Progenitor cell of endocrine pancreas (in vitro differentiated cells): ENCODE data around the gene TES. TPM values are rescaled to one million over a fixed set of nuclear protein-coding genes. Genes with fewer than 3 reads are reported as not detected.

ENCODE experiments used
- DNase-seq: peaks from one replicate; pipeline ENCODE4 v3.0.0; 2021; ENCODE audit warnings: low spot score; ENCODE audit not compliant: unreplicated experiment
- H3K27ac Mint-ChIP-seq: 2 replicates; pipeline ENCODE4 v1.8.0; 2021; ENCODE audit warnings: mild to moderate bottlenecking, moderate library complexity, mixed read lengths
- H3K27me3 Mint-ChIP-seq: 2 replicates; pipeline ENCODE4 v1.8.0; 2021; ENCODE audit warnings: mixed read lengths
- H3K36me3 Mint-ChIP-seq: 2 replicates; pipeline ENCODE4 v1.8.0; 2022; ENCODE audit warnings: mixed read lengths; ENCODE audit not compliant: insufficient read depth
- H3K4me1 Mint-ChIP-seq: 2 replicates; pipeline ENCODE4 v1.8.0; 2021; ENCODE audit warnings: low read depth, mixed read lengths
- H3K4me3 Mint-ChIP-seq: 2 replicates; pipeline ENCODE4 v1.8.0; 2021; ENCODE audit warnings: low read depth, mild to moderate bottlenecking, moderate library complexity, mixed read lengths
- H3K9me3 Mint-ChIP-seq: 2 replicates; pipeline ENCODE4 v1.8.0; 2021; ENCODE audit warnings: low read depth, mixed read lengths
- total RNA-seq: library from RNA; stranded (reverse); gene quantifications from 2 replicates; pipeline ENCODE4 v1.2.1, GENCODE V29; 2021
- TF ChIP-seq, protein P1 (sequence below): fragments of 200-600 bp; sonication (generic); IDR thresholded peaks from one replicate; pipeline ENCODE4 v1.5.0; 2021; ENCODE audit warnings: antibody characterized with exemption, mild to moderate bottlenecking; ENCODE audit not compliant: unreplicated experiment

Gene TES
- total RNA-seq, 1 donor from 2014 or later, result 123 TPM

GRCh38 chr7:116269466-116269865 lies 59.1 kb downstream of the TES start:
- Mint-ChIP-seq H3K27me3 (peaks cover 3% of the 10 kb centered on the region), H3K36me3 (no peaks in the 10 kb centered on the region), H3K27ac (no peak overlapping the region), H3K4me3 (no peak overlapping the region), H3K4me1 (peaks cover 5% of the 10 kb centered on the region), H3K9me3 (peaks cover 5% of the 10 kb centered on the region)
- no peak for DNase-seq
- TF ChIP-seq, protein P1, sequence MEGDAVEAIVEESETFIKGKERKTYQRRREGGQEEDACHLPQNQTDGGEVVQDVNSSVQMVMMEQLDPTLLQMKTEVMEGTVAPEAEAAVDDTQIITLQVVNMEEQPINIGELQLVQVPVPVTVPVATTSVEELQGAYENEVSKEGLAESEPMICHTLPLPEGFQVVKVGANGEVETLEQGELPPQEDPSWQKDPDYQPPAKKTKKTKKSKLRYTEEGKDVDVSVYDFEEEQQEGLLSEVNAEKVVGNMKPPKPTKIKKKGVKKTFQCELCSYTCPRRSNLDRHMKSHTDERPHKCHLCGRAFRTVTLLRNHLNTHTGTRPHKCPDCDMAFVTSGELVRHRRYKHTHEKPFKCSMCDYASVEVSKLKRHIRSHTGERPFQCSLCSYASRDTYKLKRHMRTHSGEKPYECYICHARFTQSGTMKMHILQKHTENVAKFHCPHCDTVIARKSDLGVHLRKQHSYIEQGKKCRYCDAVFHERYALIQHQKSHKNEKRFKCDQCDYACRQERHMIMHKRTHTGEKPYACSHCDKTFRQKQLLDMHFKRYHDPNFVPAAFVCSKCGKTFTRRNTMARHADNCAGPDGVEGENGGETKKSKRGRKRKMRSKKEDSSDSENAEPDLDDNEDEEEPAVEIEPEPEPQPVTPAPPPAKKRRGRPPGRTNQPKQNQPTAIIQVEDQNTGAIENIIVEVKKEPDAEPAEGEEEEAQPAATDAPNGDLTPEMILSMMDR, result no peak

- H3K27ac Mint-ChIP-seq, result no peak overlapping the region
- H3K4me1 Mint-ChIP-seq, result peaks cover 5% of the 10 kb centered on the region
- no peaks in the 10 kb centered on the region for H3K36me3 Mint-ChIP-seq
- no peak overlapping the region for H3K4me3 Mint-ChIP-seq
- no peak for DNase-seq
- TF ChIP-seq, protein P1, result no peak
- peaks cover 11% of the 10 kb centered on the region for H3K9me3 Mint-ChIP-seq
- H3K27me3 Mint-ChIP-seq, result peaks cover 3% of the 10 kb centered on the region
Measured at GRCh38 chr7:116271161-116271913, 61.0 kb downstream of the TES start.

GRCh38 chr7:116271963-116272886 lies 61.9 kb downstream of the TES start:
- H3K27ac Mint-ChIP-seq, result no peak overlapping the region
- peaks cover 14% of the 10 kb centered on the region for H3K9me3 Mint-ChIP-seq
- TF ChIP-seq, protein P1, result no peak
- H3K4me1 Mint-ChIP-seq, result peaks cover 5% of the 10 kb centered on the region
- H3K4me3 Mint-ChIP-seq, result no peak overlapping the region
- no peak for DNase-seq
- no peaks in the 10 kb centered on the region for H3K36me3 Mint-ChIP-seq
- H3K27me3 Mint-ChIP-seq, result peaks cover 3% of the 10 kb centered on the region

DNA sequence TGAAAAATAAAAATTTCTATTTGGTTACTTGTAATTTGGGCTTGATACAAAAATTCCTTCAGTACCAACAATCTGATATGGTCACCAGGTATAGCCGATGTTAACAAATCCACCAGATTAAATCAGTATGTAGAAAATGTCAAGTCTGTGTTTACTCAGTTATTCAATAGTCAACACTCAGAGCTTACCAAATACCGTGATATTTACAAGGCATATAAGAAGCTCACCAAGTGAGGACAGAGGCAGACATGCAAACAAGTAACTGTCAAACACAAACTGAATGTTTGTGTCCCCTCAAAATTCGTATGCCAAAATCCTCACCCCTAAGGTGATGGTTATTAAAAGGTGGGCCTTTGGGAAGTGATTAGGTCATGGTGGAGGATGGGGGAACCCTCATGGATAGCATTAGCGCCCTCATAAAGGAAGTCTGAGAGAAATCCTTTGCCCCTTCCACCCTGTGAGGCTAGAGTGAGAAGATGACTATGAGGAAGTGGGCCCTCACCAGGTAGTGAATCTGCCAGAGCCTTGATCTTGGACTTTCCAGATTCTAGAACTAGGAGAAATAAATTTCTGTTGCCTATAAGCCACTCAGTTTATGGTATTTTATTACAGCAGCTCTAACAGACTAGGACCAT lies 63.1 kb downstream of the TES start:
- no peak overlapping the region for H3K27ac Mint-ChIP-seq
- TF ChIP-seq, protein P1, result no peak
- H3K4me3 Mint-ChIP-seq, result no peak overlapping the region
- peaks cover 5% of the 10 kb centered on the region for H3K4me1 Mint-ChIP-seq
- no peaks in the 10 kb centered on the region for H3K36me3 Mint-ChIP-seq
- peaks cover 14% of the 10 kb centered on the region for H3K9me3 Mint-ChIP-seq
- DNase-seq, result no peak
- H3K27me3 Mint-ChIP-seq, result peaks cover 3% of the 10 kb centered on the region

DNA sequence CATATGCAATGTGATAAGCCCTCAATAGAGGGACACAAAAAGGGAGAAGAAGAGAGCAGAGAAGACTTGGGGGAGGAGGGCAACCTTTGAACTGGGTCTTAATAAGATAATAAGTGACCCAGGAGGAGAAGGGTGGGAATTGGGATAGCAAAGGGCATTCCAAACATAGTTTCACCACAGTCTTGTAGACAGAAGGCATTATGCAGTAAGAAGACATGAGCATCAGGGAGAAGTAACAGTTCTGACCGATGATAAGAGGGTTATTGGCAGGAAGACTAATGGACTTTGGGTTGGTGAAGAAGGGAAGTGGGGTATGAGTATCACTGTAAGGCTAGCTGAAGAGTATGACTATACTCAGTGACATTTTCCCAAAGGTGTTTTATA lies 63.6 kb downstream of the TES start:
- Mint-ChIP-seq H3K4me3 (no peak overlapping the region), H3K27me3 (no peaks in the 10 kb centered on the region), H3K36me3 (no peaks in the 10 kb centered on the region), H3K4me1 (peaks cover 5% of the 10 kb centered on the region), H3K9me3 (peaks cover 14% of the 10 kb centered on the region), H3K27ac (no peak overlapping the region)
- TF ChIP-seq, protein P1, result no peak
- no peak for DNase-seq
